HCT116 (cell line): ENCODE results near the gene WFDC1. TPM values are rescaled to one million over a fixed set of nuclear protein-coding genes. Genes with fewer than 3 reads are reported as not detected.

ENCODE experiments used
- ATAC-seq: fragments of 200-7000 bp; cut with Tn5 transposase; 2 replicates; pipeline ENCODE4 v1.9.1; 2020; ENCODE audit warnings: mild to moderate bottlenecking, moderate library complexity
- BruUV-seq: library from RNA; stranded (reverse); fragments of 400-500 nt; replicated peaks from 2 replicates; lab custom pipeline; 2021; lab: Mats Ljungman, UMichigan
- CTCF ChIA-PET: fragments of 300-600 bp; sonication (Branson Sonifier 250); formaldehyde crosslinking; loops from one replicate; lab custom pipeline; 2021; ENCODE audit warnings: antibody characterized with exemption; lab: Charles Lee
- POLR2A ChIA-PET: fragments of 300-600, 350-600 bp; sonication (Branson Sonifier 250); formaldehyde crosslinking; loops from one replicate; lab custom pipeline; 2021; ENCODE audit warnings: antibody characterized with exemption; lab: Charles Lee
- RAD21 ChIA-PET, 2 experiments: fragments of 300-600 bp; sonication (Branson Sonifier 250); formaldehyde crosslinking; loops; one replicate each; lab custom pipeline; 2023; ENCODE audit warnings: low total read pairs in 2 of 2; ENCODE audit not compliant: uncharacterized antibody in 2 of 2, unreplicated experiment in 2 of 2, low non-redundant PET in 1 of 2; lab: Charles Lee
- DNase-seq: peaks from one replicate; pipeline ENCODE4 v3.0.0-alpha.2; 2010; ENCODE audit warnings: low read depth, low spot score
- H2AFZ ChIP-seq: fragments of 200-600 bp; shearing (Covaris generic), sonication (generic); 2 replicates; pipeline ENCODE4 v1.6.1; 2017; ENCODE audit warnings: low read depth, mixed run types, mixed read lengths, antibody characterized with exemption, low read length; ENCODE audit not compliant: poor library complexity, severe bottlenecking
- H3K27ac ChIP-seq: 2 replicates; pipeline ENCODE4 v1.5.1; 2012; ENCODE audit warnings: low read depth, low read length
- H3K27me3 ChIP-seq: fragments of 200-600 bp; sonication (generic); 2 replicates; pipeline ENCODE4 v1.6.1; 2016; ENCODE audit warnings: mixed run types, low read length, mixed read lengths; ENCODE audit not compliant: insufficient read depth
- H3K36me3 ChIP-seq, 2 experiments: fragments of 200-500 bp in 1 of 2; fragments of 200-600 bp in 1 of 2; sonication (Bioruptor generic) in 1 of 2; sonication (generic) in 1 of 2; 2 replicates each; pipeline versions ENCODE4 v1.5.1 to v1.6.1; 2014 to 2016; ENCODE audit warnings: low read length in 2 of 2, inconsistent platforms in 1 of 2, mixed read lengths in 1 of 2, mixed run types in 1 of 2; ENCODE audit not compliant: insufficient read depth in 2 of 2, control insufficient read depth in 1 of 2
- H3K4me1 ChIP-seq, 2 experiments: fragments of 200-600 bp in 1 of 2; sonication (generic) in 1 of 2; 2 replicates each; pipeline versions ENCODE4 v1.5.1 to v1.6.1; 2012 to 2017; ENCODE audit warnings: low read length in 2 of 2, inconsistent platforms in 1 of 2, mild to moderate bottlenecking in 1 of 2, mixed read lengths in 1 of 2, mixed run types in 1 of 2, moderate library complexity in 1 of 2; ENCODE audit not compliant: insufficient read depth in 2 of 2, control insufficient read depth in 1 of 2
- H3K4me2 ChIP-seq: fragments of 200-600 bp; sonication (generic); 2 replicates; pipeline ENCODE4 v1.6.1; 2017; ENCODE audit warnings: mixed run types, low read length, mixed read lengths
- H3K4me3 ChIP-seq, 2 experiments: fragments of 200-600 bp in 1 of 2; sonication (generic) in 1 of 2; replicated peaks in 1 of 2; 2 replicates each; pipeline ENCODE4 v1.5.1; 2011 to 2016; ENCODE audit warnings: low read length in 2 of 2, control low read depth in 1 of 2, low read depth in 1 of 2, mild to moderate bottlenecking in 1 of 2, mixed read lengths in 1 of 2, mixed run types in 1 of 2
- H3K79me2 ChIP-seq: fragments of 200-600 bp; sonication (generic); 2 replicates; pipeline ENCODE4 v1.6.1; 2017; ENCODE audit warnings: mild to moderate bottlenecking, mixed run types, low read length, moderate library complexity, mixed read lengths; ENCODE audit not compliant: insufficient read depth
- H3K9ac ChIP-seq: fragments of 200-600 bp; sonication (generic); 2 replicates; pipeline ENCODE4 v1.6.1; 2016; ENCODE audit warnings: low read length, mixed read lengths
- H3K9me2 ChIP-seq: fragments of 200-600 bp; sonication (generic), shearing (Covaris generic); 2 replicates; pipeline ENCODE4 v1.6.1; 2017; ENCODE audit warnings: mixed run types, mild to moderate bottlenecking, moderate library complexity; ENCODE audit not compliant: insufficient read depth
- H3K9me3 ChIP-seq, 2 experiments: fragments of 200-500 bp in 1 of 2; fragments of 200-600 bp in 1 of 2; sonication (Bioruptor generic) in 1 of 2; sonication (generic) in 1 of 2; 2 replicates each; pipeline ENCODE4 v1.6.1; 2014 to 2017; ENCODE audit warnings: low read length in 2 of 2, mixed read lengths in 2 of 2, inconsistent platforms in 1 of 2, low read depth in 1 of 2, mild to moderate bottlenecking in 1 of 2, mixed run types in 1 of 2, moderate library complexity in 1 of 2; ENCODE audit not compliant: control insufficient read depth in 1 of 2, insufficient read depth in 1 of 2
- H4K20me1 ChIP-seq: fragments of 200-600 bp; sonication (generic), shearing (Covaris generic); 2 replicates; pipeline ENCODE4 v1.6.1; 2017; ENCODE audit warnings: mixed run types, mild to moderate bottlenecking, moderate library complexity; ENCODE audit not compliant: insufficient read depth
- CEBPB ChIP-seq: IDR thresholded peaks from 2 replicates; pipeline ENCODE4 v1.6.1; 2012; ENCODE audit warnings: low read depth
- EGR1 ChIP-seq: IDR thresholded peaks from 2 replicates; pipeline ENCODE4 v1.6.1; 2012; ENCODE audit warnings: low read depth
- ELF1 ChIP-seq: IDR thresholded peaks from 2 replicates; pipeline ENCODE4 v1.6.1; 2012; ENCODE audit warnings: low read depth, borderline replicate concordance
- EZH2phosphoT487 ChIP-seq: fragments of 200-600 bp; IDR thresholded peaks from 2 replicates; pipeline ENCODE4 v1.6.1; 2018; ENCODE audit warnings: antibody characterized with exemption, borderline replicate concordance
- JUND ChIP-seq: IDR thresholded peaks from 2 replicates; pipeline ENCODE4 v1.6.1; 2012
- TCF7L2 ChIP-seq: IDR thresholded peaks from 2 replicates; pipeline ENCODE4 v1.7.0; 2011; ENCODE audit warnings: borderline replicate concordance, inconsistent platforms; ENCODE audit not compliant: insufficient read depth, insufficient read length; ENCODE audit errors: extremely low read depth
- ZBTB33 ChIP-seq: IDR thresholded peaks from 2 replicates; pipeline ENCODE4 v1.6.1; 2011; ENCODE audit warnings: mild to moderate bottlenecking, low read length, moderate library complexity; ENCODE audit not compliant: insufficient replicate concordance; ENCODE audit errors: extremely low read depth
- intact Hi-C: fragments of 100-400 bp; cut with micrococcal nuclease; formaldehyde crosslinking; loops from 2 replicates; pipeline ENCODE4 v1.10.0; 2022
- total RNA-seq: library from RNA; stranded (reverse); gene quantifications from one replicate; pipeline ENCODE4 v1.2.1, GENCODE V29; 2021; ENCODE audit not compliant: unreplicated experiment
- TF ChIP-seq, protein P1 (sequence below), 3 experiments: fragments of 200-600 bp in 1 of 3; sonication (generic) in 1 of 3; IDR thresholded peaks in 2 of 3; conservative IDR thresholded peaks in 1 of 3; 2 replicates each; pipeline ENCODE4 v1.5.1; 2012 to 2017; ENCODE audit warnings: low read depth in 2 of 3, low read length in 2 of 3, antibody characterized with exemption in 1 of 3, borderline replicate concordance in 1 of 3, control low read depth in 1 of 3, mild to moderate bottlenecking in 1 of 3, mixed read lengths in 1 of 3, mixed run types in 1 of 3, moderate library complexity in 1 of 3; ENCODE audit not compliant: insufficient read depth in 1 of 3
- TF ChIP-seq, protein P2 (sequence below): IDR thresholded peaks from 2 replicates; pipeline ENCODE4 v1.6.1; 2012

WFDC1 gene
- total RNA-seq, 1 experiment from 2014 or later, result 0.42 TPM

DNA sequence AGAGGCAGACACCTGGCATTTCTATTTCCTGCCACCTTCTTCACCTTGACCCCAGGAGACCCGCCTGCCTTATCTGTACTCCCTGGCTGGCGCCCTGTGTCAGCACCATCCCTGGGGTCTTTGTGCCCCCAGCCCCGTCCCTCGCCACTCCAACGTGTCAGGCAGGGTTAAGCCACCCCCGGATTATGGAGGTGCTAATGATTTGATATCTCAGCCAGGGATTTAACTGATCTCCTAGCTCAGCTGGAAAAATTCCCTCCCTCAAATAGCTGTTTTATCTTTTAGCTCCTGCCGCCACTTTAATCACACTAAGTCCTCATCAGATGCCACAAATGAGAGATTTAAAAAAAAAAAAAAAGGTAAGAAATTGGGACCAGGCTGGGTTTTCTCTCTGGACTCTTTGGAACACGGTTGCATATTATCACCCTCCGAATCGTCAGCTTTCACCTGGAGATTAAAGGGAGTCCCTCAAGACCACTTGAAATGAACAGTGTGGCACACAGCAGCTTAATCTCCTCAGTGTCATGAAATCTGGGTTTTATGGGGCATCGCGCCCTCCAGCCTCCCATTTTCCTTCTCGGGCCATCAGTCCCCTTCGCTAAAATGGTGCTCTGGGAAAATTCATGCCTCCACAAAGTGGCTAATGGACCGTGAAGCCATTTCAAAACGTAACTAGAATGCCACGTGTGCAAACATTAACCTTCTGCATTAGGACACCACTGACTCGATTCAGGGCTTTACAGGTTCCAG, 26.2 kb upstream of the WFDC1 start:
- peaks cover 0 to 5% of the 10 kb centered on the region in 2 experiments; a peak in 2 of 4 replicates for H3K4me1 ChIP-seq
- CTCF ChIA-PET, result interaction anchor here (1.5 kb wide), 1 partner anchor 9 kb away, joined by 12 read pairs; no protein-coding TSS in a partner anchor
- intact Hi-C loops, result no loop called here

More for the DNA sequence above, 26.2 kb upstream of the WFDC1 start:
- no peak overlapping the region for H3K4me2 ChIP-seq
- DNase-seq (no peak), ATAC-seq (no peak)
- H2AFZ ChIP-seq, result no peak overlapping the region
- H3K79me2 ChIP-seq, result no peaks in the 10 kb centered on the region
- POLR2A ChIA-PET, result no interaction called here
- H3K9me3 ChIP-seq, result no peaks in the 10 kb centered on the region
- no peak overlapping the region for H3K27ac ChIP-seq
- no peaks in the 10 kb centered on the region for H4K20me1 ChIP-seq
- H3K36me3 ChIP-seq, result no peaks in the 10 kb centered on the region
- RAD21 ChIA-PET, result no interaction called here
- TF ChIP-seq, protein P1, sequence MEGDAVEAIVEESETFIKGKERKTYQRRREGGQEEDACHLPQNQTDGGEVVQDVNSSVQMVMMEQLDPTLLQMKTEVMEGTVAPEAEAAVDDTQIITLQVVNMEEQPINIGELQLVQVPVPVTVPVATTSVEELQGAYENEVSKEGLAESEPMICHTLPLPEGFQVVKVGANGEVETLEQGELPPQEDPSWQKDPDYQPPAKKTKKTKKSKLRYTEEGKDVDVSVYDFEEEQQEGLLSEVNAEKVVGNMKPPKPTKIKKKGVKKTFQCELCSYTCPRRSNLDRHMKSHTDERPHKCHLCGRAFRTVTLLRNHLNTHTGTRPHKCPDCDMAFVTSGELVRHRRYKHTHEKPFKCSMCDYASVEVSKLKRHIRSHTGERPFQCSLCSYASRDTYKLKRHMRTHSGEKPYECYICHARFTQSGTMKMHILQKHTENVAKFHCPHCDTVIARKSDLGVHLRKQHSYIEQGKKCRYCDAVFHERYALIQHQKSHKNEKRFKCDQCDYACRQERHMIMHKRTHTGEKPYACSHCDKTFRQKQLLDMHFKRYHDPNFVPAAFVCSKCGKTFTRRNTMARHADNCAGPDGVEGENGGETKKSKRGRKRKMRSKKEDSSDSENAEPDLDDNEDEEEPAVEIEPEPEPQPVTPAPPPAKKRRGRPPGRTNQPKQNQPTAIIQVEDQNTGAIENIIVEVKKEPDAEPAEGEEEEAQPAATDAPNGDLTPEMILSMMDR (IDR thresholded peaks at IDR 0.05 in 2 of 3, conservative IDR thresholded peaks at IDR 0.05 in 1 of 3; ENCODE audit: borderline replicate concordance in 1 of 3, insufficient read depth in 1 of 3, low read depth in 2 of 3, low read length in 2 of 3), result no peak
- TF ChIP-seq ZBTB33 (no peak), EZH2phosphoT487 (no peak), CEBPB (no peak), JUND (no peak), TCF7L2 (no peak), EGR1 (no peak), ELF1 (no peak)
- TF ChIP-seq, protein P2, sequence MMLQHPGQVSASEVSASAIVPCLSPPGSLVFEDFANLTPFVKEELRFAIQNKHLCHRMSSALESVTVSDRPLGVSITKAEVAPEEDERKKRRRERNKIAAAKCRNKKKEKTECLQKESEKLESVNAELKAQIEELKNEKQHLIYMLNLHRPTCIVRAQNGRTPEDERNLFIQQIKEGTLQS, result no peak
- H3K9ac ChIP-seq, result no peak overlapping the region
- no peak overlapping the region for H3K4me3 ChIP-seq
- H3K27me3 ChIP-seq, result peaks cover 9% of the 10 kb centered on the region; the same call in 1 of the 2 replicates
- H3K9me2 ChIP-seq, result peaks cover 4% of the 10 kb centered on the region; the same call in 1 of the 2 replicates
- no TSS peak for BruUV-seq
